DOHH2 (cell line): Measurements from ENCODE around the gene CRISPLD2.

ENCODE experiments used
- EZH2phosphoT487 ChIP-seq: fragments of 200-600 bp; sonication (generic); IDR thresholded peaks from 2 replicates; pipeline ENCODE4 v1.6.1; 2017; ENCODE audit warnings: borderline replicate concordance, mild to moderate bottlenecking, antibody characterized with exemption, low read length, moderate library complexity, mixed read lengths
- TF ChIP-seq, protein P1 (sequence below): fragments of 200-600 bp; sonication (generic); IDR thresholded peaks from one replicate; pipeline ENCODE4 v1.5.1; 2014; ENCODE audit warnings: antibody characterized with exemption, mild to moderate bottlenecking, low read depth, low read length; ENCODE audit not compliant: poor library complexity, severe bottlenecking

DNA sequence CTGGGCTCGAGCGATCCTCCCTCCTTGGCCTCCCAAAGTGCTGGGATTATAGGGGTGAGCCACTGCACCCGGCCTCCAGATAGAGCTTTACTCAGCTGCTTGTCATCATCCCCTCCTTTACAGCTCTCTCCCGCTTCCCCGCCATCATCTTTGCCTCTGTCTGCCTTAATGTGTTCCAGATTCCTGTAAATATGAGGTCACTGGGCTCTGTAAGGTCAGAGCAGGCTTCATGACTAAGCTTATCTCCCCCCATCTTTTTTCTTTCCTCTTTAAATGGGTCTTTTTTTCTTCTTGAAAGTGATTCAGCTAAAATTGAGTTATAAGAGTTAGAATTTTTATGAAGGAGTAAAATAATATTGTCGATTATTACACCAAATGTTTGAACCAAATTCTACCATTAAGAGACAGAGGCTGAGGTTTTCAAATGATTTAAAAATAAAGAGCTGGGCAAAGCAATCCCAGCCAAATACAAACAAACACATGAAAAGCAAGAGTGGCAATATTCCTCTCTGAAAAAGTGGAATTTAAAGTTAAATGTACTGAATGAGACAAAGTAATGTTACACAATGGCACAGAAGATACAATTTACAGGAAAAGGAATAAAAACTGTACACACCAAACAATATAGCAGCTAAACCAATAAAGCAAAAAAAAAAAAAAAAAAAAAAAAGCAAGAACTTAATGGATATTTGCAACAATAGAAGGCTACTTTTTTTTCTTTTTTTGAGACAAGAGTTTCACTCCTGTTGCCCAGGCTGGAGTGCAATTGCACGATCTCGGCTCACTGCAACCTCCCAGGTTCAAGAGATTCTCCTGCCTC lies 62.1 kb downstream of the CRISPLD2 start:
- TF ChIP-seq, protein P1, sequence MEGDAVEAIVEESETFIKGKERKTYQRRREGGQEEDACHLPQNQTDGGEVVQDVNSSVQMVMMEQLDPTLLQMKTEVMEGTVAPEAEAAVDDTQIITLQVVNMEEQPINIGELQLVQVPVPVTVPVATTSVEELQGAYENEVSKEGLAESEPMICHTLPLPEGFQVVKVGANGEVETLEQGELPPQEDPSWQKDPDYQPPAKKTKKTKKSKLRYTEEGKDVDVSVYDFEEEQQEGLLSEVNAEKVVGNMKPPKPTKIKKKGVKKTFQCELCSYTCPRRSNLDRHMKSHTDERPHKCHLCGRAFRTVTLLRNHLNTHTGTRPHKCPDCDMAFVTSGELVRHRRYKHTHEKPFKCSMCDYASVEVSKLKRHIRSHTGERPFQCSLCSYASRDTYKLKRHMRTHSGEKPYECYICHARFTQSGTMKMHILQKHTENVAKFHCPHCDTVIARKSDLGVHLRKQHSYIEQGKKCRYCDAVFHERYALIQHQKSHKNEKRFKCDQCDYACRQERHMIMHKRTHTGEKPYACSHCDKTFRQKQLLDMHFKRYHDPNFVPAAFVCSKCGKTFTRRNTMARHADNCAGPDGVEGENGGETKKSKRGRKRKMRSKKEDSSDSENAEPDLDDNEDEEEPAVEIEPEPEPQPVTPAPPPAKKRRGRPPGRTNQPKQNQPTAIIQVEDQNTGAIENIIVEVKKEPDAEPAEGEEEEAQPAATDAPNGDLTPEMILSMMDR: no peak
- TF ChIP-seq EZH2phosphoT487: no peak
